ENCODE data around the gene LCE3C. TPM values are rescaled to one million over a fixed set of nuclear protein-coding genes. Genes with fewer than 3 reads are reported as not detected.

Gene LCE3C, protein sequence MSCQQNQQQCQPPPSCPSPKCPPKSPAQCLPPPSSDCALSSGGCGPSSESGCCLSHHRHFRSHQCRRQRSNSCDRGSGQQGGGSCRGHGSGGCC
- total RNA-seq (2022; extraction: Qiagen RNA extraction) = not detected in 5 replicates

GRCh38 chr1:152599934-152600333 lies at the start of gene LCE3C:
TSS of gene LCE3C (plus strand) at chr1:152600234. CDS start at chr1:152600732, 498 bp downstream.

DNA sequence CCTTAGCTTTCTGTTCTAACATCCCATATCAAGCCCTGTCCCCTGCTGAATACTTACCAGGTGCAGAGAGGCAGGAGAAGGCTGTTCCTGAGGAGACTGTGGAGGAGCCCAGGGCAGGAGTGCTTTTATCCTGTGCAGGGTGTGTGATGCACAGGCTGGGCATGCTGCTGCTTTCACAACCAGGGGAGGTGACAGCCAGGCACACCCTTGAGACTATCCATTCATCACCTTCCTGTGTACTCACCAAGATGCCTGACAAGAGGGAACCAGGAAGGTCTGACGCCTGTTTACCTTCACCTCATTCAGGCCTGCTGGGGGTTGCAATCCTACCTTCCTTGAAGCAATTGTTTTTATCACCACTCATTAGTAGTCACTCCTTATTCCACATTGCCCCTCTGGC lies 33.4 kb upstream of the LCE3C start, which contains the start of gene LCE3E:
LCE3E (minus strand) TSS at position 100 of the 400 bp plus-strand sequence. CDS start 572 bp downstream, outside the sequence.

GRCh38 chr1:152580433-152580832 lies 19.6 kb upstream of the LCE3C start, which contains the start of gene LCE3D:
TSS of gene LCE3D (minus strand) at chr1:152580516. CDS start at chr1:152579936, 580 bp downstream.

DNA sequence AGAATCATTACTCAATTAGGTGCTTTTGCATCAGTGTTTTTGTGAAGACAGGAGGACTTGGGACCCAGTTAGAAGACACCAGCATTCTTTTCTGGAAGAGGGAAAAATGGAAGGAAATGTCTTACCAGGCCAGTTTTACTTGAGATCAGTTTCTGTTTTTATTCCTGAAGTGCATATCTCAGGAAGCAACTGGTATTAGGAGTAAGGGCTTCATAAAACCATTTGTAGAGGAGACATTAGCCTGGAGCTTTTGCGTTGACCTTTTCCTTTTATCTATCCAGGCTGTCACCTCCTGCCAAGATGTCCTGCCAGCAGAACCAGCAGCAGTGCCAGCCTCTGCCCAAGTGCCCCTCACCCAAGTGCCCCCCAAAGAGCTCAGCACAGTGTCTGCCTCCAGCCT lies 13.5 kb downstream of the LCE3C start, which contains the start of gene LCE3B:
LCE3B (plus strand) TSS at position 301 of the 400 bp plus-strand sequence; CDS start at position 301, 0 bp downstream.

DNA sequence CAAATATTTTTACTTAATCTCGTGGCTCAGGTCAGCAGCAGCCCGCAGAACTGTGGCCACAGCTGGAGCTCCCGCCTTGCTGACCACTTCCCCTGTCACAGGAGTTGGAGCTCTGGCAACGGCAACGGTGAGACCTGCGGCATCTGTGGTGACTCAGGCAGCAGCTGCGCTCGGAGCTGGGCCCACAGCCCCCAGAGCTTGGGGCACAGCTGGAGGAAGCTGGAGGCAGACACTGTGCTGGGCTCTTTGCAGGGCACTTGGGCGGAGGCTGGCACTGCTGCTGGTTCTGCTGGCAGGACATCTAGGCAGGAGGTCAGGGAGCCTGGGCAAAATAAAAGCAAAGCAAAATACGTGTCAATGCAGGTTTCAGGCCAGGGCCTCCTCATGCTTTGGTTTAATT lies 22.8 kb downstream of the LCE3C start, which contains the start of gene LCE3A:
LCE3A (minus strand) TSS at position 301 of the 400 bp plus-strand sequence; CDS start at position 301, 0 bp downstream.

Other genes starting within 250 kb of the LCE3C start
- not detected in 5 replicates for gene FLG2, start 240.2 kb upstream of the LCE3C start, total RNA-seq (2022; extraction: Qiagen RNA extraction)
- gene CRNN, start 186.0 kb upstream of the LCE3C start, total RNA-seq (2022; extraction: Qiagen RNA extraction) = not detected in 5 replicates
- not detected in 5 replicates for gene LCE5A, start 89.4 kb upstream of the LCE3C start, total RNA-seq (2022; extraction: Qiagen RNA extraction)
- 0.17 to 0.49 TPM (median 0.36 TPM) in 5 replicates for gene CRCT1, start 85.8 kb upstream of the LCE3C start, total RNA-seq (2022; extraction: Qiagen RNA extraction)
- gene LCE3E, start 33.5 kb upstream of the LCE3C start, total RNA-seq (2022; extraction: Qiagen RNA extraction) = 0.16 to 0.17 TPM in 2 of 5 replicates, not detected in the others
- gene LCE3D, start 19.7 kb upstream of the LCE3C start, total RNA-seq (2022; extraction: Qiagen RNA extraction) = 0.44 to 1.3 TPM (median 0.64 TPM) in 5 replicates
- gene LCE3B, start 13.6 kb downstream of the LCE3C start, total RNA-seq (2022; extraction: Qiagen RNA extraction) = not detected in 5 replicates
- not detected in 5 replicates for gene LCE3A, start 22.9 kb downstream of the LCE3C start, total RNA-seq (2022; extraction: Qiagen RNA extraction)
- gene LCE2D, start 63.1 kb downstream of the LCE3C start, total RNA-seq (2022; extraction: Qiagen RNA extraction) = not detected in 5 replicates
- not detected in 5 replicates for gene LCE2C, start 75.0 kb downstream of the LCE3C start, total RNA-seq (2022; extraction: Qiagen RNA extraction)
- not detected in 5 replicates for gene LCE2B, start 85.9 kb downstream of the LCE3C start, total RNA-seq (2022; extraction: Qiagen RNA extraction)
- not detected in 5 replicates for gene LCE2A, start 98.1 kb downstream of the LCE3C start, total RNA-seq (2022; extraction: Qiagen RNA extraction)
- not detected in 5 replicates for gene LCE4A, start 107.9 kb downstream of the LCE3C start, total RNA-seq (2022; extraction: Qiagen RNA extraction)
- gene KPRP, start 157.8 kb downstream of the LCE3C start, total RNA-seq (2022; extraction: Qiagen RNA extraction) = not detected in 5 replicates
- not detected in 5 replicates for gene LCE1F, start 174.9 kb downstream of the LCE3C start, total RNA-seq (2022; extraction: Qiagen RNA extraction)
- gene LCE1E, start 186.0 kb downstream of the LCE3C start, total RNA-seq (2022; extraction: Qiagen RNA extraction) = 0.31 TPM in 1 of 5 replicates, not detected in the others
- gene LCE1D, start 196.5 kb downstream of the LCE3C start, total RNA-seq (2022; extraction: Qiagen RNA extraction) = not detected in 5 replicates
- not detected in 5 replicates for gene LCE1C, start 206.4 kb downstream of the LCE3C start, total RNA-seq (2022; extraction: Qiagen RNA extraction)
- 0.07 TPM in 1 of 5 replicates, not detected in the others for gene LCE1B, start 211.7 kb downstream of the LCE3C start, total RNA-seq (2022; extraction: Qiagen RNA extraction)
- gene LCE1A, start 227.2 kb downstream of the LCE3C start, total RNA-seq (2022; extraction: Qiagen RNA extraction) = not detected in 5 replicates
- not detected in 5 replicates for gene LCE6A, start 242.6 kb downstream of the LCE3C start, total RNA-seq (2022; extraction: Qiagen RNA extraction)